ENCODE data around the gene GID8. TPM values are rescaled to one million over a fixed set of nuclear protein-coding genes. Genes with fewer than 3 reads are reported as not detected.

The GID8 gene
- total RNA-seq, 3 donors from 2014 or later = 42.7 to 52.9 (median 47.4) TPM

GRCh38 chr20:62978561-62978943, 40.6 kb downstream of the GID8 start:
- H3K27me3 Mint-ChIP-seq (ENCODE audit: low read depth) = peaks cover 49% of the 10 kb centered on the region
- peaks cover 42% of the 10 kb centered on the region for H3K4me1 Mint-ChIP-seq (ENCODE audit: low read depth)
- no peak for DNase-seq
- no peak overlapping the region for H3K4me3 Mint-ChIP-seq
- no peaks in the 10 kb centered on the region for H3K9me3 Mint-ChIP-seq
- no peaks in the 10 kb centered on the region for H3K36me3 Mint-ChIP-seq (ENCODE audit: insufficient read depth)
- no peak for ATAC-seq

GRCh38 chr20:62979310-62979709, 41.4 kb downstream of the GID8 start:
- Mint-ChIP-seq H3K4me1 (ENCODE audit: low read depth) (peaks cover 43% of the 10 kb centered on the region), H3K27me3 (ENCODE audit: low read depth) (peaks cover 41% of the 10 kb centered on the region), H3K9me3 (no peaks in the 10 kb centered on the region), H3K4me3 (no peak overlapping the region), H3K36me3 (ENCODE audit: insufficient read depth) (no peaks in the 10 kb centered on the region)
- no peak for ATAC-seq
- DNase-seq = no peak

GRCh38 chr20:62979876-62980373, 42.0 kb downstream of the GID8 start:
- no peak for DNase-seq
- peaks cover 35% of the 10 kb centered on the region for H3K27me3 Mint-ChIP-seq (ENCODE audit: low read depth)
- H3K9me3 Mint-ChIP-seq = no peaks in the 10 kb centered on the region
- H3K4me3 Mint-ChIP-seq = no peak overlapping the region
- H3K36me3 Mint-ChIP-seq (ENCODE audit: insufficient read depth) = no peaks in the 10 kb centered on the region
- ATAC-seq = no peak
- peaks cover 43% of the 10 kb centered on the region for H3K4me1 Mint-ChIP-seq (ENCODE audit: low read depth)

- H3K36me3 Mint-ChIP-seq (ENCODE audit: insufficient read depth) = no peaks in the 10 kb centered on the region
- H3K4me1 Mint-ChIP-seq (ENCODE audit: low read depth) = peaks cover 43% of the 10 kb centered on the region
- ATAC-seq = no peak
- H3K27me3 Mint-ChIP-seq (ENCODE audit: low read depth) = peaks cover 34% of the 10 kb centered on the region
- no peak for DNase-seq
- H3K9me3 Mint-ChIP-seq = no peaks in the 10 kb centered on the region
- no peak overlapping the region for H3K4me3 Mint-ChIP-seq
Observed at GRCh38 chr20:62980380-62980960, 42.5 kb downstream of the GID8 start.

- no peak overlapping the region for H3K4me3 Mint-ChIP-seq
Observed at GRCh38 chr20:62980970-62981369, 43.0 kb downstream of the GID8 start.

GRCh38 chr20:62982124-62983075, 44.5 kb downstream of the GID8 start:
- Mint-ChIP-seq H3K9me3 (no peaks in the 10 kb centered on the region), H3K36me3 (ENCODE audit: insufficient read depth) (no peaks in the 10 kb centered on the region), H3K4me3 (no peak overlapping the region), H3K4me1 (ENCODE audit: low read depth) (peaks cover 38% of the 10 kb centered on the region), H3K27me3 (ENCODE audit: low read depth) (peaks cover 33% of the 10 kb centered on the region)
- ATAC-seq (no peak), DNase-seq (no peak)

More at GRCh38 chr20:62980970-62981369, 43.0 kb downstream of the GID8 start:
- Mint-ChIP-seq H3K27me3 (ENCODE audit: low read depth) (peaks cover 34% of the 10 kb centered on the region), H3K36me3 (ENCODE audit: insufficient read depth) (no peaks in the 10 kb centered on the region), H3K4me1 (ENCODE audit: low read depth) (peaks cover 43% of the 10 kb centered on the region), H3K9me3 (no peaks in the 10 kb centered on the region)
- ATAC-seq (peak; percentile 26 to 41), DNase-seq (peak; percentile 23)

GRCh38 chr20:62983210-62983609, 45.3 kb downstream of the GID8 start:
- Mint-ChIP-seq H3K9me3 (no peaks in the 10 kb centered on the region), H3K4me3 (no peak overlapping the region), H3K4me1 (ENCODE audit: low read depth) (peaks cover 31% of the 10 kb centered on the region), H3K36me3 (ENCODE audit: insufficient read depth) (no peaks in the 10 kb centered on the region), H3K27me3 (ENCODE audit: low read depth) (peaks cover 30% of the 10 kb centered on the region)
- ATAC-seq (no peak), DNase-seq (no peak)

- Mint-ChIP-seq H3K36me3 (ENCODE audit: insufficient read depth) (no peaks in the 10 kb centered on the region), H3K4me1 (ENCODE audit: low read depth) (peaks cover 25% of the 10 kb centered on the region), H3K27me3 (ENCODE audit: low read depth) (peaks cover 22% of the 10 kb centered on the region), H3K4me3 (no peak overlapping the region), H3K9me3 (no peaks in the 10 kb centered on the region)
- ATAC-seq = no peak
- DNase-seq = no peak
Observed at GRCh38 chr20:62984666-62985443, 46.9 kb downstream of the GID8 start.

GRCh38 chr20:62985444-62985778, 47.5 kb downstream of the GID8 start:
- Mint-ChIP-seq H3K36me3 (ENCODE audit: insufficient read depth) (no peaks in the 10 kb centered on the region), H3K4me3 (no peak overlapping the region), H3K9me3 (no peaks in the 10 kb centered on the region), H3K27me3 (ENCODE audit: low read depth) (peaks cover 18% of the 10 kb centered on the region), H3K4me1 (ENCODE audit: low read depth) (peaks cover 20% of the 10 kb centered on the region)
- DNase-seq = no peak
- ATAC-seq = no peak

- no peak for DNase-seq
- Mint-ChIP-seq H3K36me3 (ENCODE audit: insufficient read depth) (no peaks in the 10 kb centered on the region), H3K27me3 (ENCODE audit: low read depth) (peaks cover 17% of the 10 kb centered on the region), H3K9me3 (no peaks in the 10 kb centered on the region), H3K4me1 (ENCODE audit: low read depth) (peaks cover 15% of the 10 kb centered on the region), H3K4me3 (no peak overlapping the region)
- ATAC-seq = no peak
Observed at GRCh38 chr20:62986257-62986800, 48.4 kb downstream of the GID8 start.

- Mint-ChIP-seq H3K36me3 (ENCODE audit: insufficient read depth) (no peaks in the 10 kb centered on the region), H3K4me1 (ENCODE audit: low read depth) (peaks cover 7% of the 10 kb centered on the region), H3K4me3 (no peak overlapping the region), H3K27me3 (ENCODE audit: low read depth) (peaks cover 17% of the 10 kb centered on the region), H3K9me3 (no peaks in the 10 kb centered on the region)
- DNase-seq (no peak), ATAC-seq (no peak)
Observed at GRCh38 chr20:62987114-62987513, 49.2 kb downstream of the GID8 start.

GRCh38 chr20:62989201-62989601, 51.3 kb downstream of the GID8 start:
- Mint-ChIP-seq H3K27me3 (ENCODE audit: low read depth) (peaks cover 13% of the 10 kb centered on the region), H3K4me1 (ENCODE audit: low read depth) (peaks cover 3% of the 10 kb centered on the region), H3K36me3 (ENCODE audit: insufficient read depth) (no peaks in the 10 kb centered on the region), H3K4me3 (peak overlapping the region; percentile 72), H3K9me3 (no peaks in the 10 kb centered on the region)
- ATAC-seq (peak; percentile 56 to 58), DNase-seq (no peak)

GRCh38 chr20:62990306-62990825, 52.4 kb downstream of the GID8 start:
- Mint-ChIP-seq H3K36me3 (ENCODE audit: insufficient read depth) (no peaks in the 10 kb centered on the region), H3K4me3 (no peak overlapping the region), H3K4me1 (ENCODE audit: low read depth) (peaks cover 3% of the 10 kb centered on the region), H3K27me3 (ENCODE audit: low read depth) (peaks cover 20% of the 10 kb centered on the region), H3K9me3 (no peaks in the 10 kb centered on the region)
- DNase-seq = no peak
- no peak for ATAC-seq
